LNCAP (cell line): Measurements from ENCODE around the gene RELA.

Experiments used
- TF ChIP-seq, protein P1 (sequence below): fragments of 450-650 bp; IDR thresholded peaks from 2 replicates; pipeline ENCODE4 v1.5.1; 2017; ENCODE audit warnings: mild to moderate bottlenecking

The RELA gene

GRCh38 chr11:65634440-65634839, 28.3 kb downstream of the RELA start:
- TF ChIP-seq, protein P1, sequence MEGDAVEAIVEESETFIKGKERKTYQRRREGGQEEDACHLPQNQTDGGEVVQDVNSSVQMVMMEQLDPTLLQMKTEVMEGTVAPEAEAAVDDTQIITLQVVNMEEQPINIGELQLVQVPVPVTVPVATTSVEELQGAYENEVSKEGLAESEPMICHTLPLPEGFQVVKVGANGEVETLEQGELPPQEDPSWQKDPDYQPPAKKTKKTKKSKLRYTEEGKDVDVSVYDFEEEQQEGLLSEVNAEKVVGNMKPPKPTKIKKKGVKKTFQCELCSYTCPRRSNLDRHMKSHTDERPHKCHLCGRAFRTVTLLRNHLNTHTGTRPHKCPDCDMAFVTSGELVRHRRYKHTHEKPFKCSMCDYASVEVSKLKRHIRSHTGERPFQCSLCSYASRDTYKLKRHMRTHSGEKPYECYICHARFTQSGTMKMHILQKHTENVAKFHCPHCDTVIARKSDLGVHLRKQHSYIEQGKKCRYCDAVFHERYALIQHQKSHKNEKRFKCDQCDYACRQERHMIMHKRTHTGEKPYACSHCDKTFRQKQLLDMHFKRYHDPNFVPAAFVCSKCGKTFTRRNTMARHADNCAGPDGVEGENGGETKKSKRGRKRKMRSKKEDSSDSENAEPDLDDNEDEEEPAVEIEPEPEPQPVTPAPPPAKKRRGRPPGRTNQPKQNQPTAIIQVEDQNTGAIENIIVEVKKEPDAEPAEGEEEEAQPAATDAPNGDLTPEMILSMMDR, result no peak

GRCh38 chr11:65634109-65634436, 28.6 kb downstream of the RELA start:
- TF ChIP-seq, protein P1, result no peak

DNA sequence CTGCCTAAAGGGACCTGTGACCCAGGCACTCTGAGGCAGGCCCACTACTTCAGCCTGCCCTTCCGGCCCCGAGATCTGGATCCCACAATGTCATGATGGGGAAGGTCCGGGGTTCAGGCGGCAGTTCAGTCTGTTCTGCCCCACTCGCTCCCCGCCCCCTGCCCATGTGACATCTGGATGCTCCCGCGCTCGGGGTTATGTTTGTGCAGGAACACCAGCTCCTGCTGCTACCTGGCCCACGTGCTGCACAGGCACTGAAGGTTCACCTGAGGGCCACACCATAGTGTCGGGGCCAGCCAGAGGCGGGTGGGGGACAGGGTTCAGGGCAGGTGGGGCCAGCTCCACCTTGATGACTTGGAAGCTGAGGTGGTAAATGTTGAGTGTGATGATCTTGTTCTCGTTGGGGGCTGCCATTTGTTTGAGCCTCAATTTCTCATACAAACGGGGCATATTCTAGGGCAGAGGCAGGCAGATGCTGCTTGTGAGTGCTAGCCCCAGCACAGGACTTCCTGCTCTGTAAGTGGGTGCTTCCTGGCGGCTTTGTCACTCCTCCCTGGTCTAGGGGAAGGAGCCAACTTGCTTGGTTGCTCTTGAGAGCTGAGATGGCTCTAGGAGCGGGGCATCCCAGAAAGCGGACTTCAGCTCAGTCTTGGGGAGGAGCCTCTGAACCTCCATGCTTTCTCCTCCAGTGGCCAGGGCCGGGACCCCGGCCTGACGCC, 29.2 kb downstream of the RELA start:
- TF ChIP-seq, protein P1, result no peak

GRCh38 chr11:65630215-65630614, 32.5 kb downstream of the RELA start:
- TF ChIP-seq, protein P1, result no peak

- TF ChIP-seq, protein P1, result no peak
Measured at GRCh38 chr11:65629579-65629978, 33.1 kb downstream of the RELA start.

- TF ChIP-seq, protein P1, result no peak
Measured at GRCh38 chr11:65627202-65627601, 35.5 kb downstream of the RELA start.

DNA sequence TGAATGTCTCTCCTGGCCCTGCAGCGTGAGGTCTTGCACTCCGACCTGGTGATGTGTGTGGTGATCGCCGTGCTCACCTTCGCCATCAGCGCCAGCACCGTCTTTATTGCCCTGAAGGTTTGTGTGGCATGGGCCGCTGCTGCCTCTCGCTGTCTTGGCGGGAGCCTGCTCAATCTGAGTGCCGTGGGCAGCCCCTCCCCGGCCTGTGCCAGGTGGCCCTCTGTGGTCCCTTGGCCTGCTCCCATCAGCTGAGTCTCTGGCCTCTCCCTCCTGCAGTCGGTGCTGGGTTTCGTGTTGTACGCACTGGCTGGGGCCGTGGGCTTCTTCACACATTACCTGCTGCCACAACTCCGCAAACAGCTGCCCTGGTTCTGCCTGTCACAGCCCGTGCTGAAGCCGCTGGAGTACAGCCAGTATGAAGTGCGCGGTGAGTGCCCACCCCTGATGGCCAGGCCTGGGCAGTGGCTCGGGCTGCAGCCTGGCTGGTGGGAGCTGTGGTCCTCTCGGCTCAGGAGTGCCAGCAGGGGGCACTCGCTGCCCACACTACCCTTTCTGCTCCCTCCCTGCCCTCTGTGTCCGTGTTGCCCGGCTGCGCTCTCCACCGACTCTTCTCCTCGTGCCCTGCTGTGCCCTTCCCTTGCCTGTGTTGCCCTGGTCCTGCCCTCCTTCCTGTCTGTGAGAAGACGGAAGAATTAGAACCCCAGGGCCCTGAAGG, 36.9 kb downstream of the RELA start:
- TF ChIP-seq, protein P1, result peak; percentile 58
